Peyer's patch (tissue), 4 donors: Measurements from ENCODE around the gene GABRG3.

Source experiments
- POLR2A ChIP-seq, 2 donors: fragments of 450-650 bp; IDR thresholded peaks; one replicate each; pipeline ENCODE4 v1.5.1; 2017; ENCODE audit warnings: antibody characterized with exemption in 2 of 2, mild to moderate bottlenecking in 2 of 2, moderate library complexity in 2 of 2
- TF ChIP-seq, protein P1 (sequence below), 6 experiments: fragments of 450-650 bp in 4 of 6; fragments of 200-600 bp in 2 of 6; sonication (generic) in 1 of 6; IDR thresholded peaks; one replicate each; pipeline ENCODE4 v1.5.1; 2017 to 2019; ENCODE audit warnings: antibody characterized with exemption in 6 of 6, mild to moderate bottlenecking in 3 of 6, moderate library complexity in 1 of 6

DNA sequence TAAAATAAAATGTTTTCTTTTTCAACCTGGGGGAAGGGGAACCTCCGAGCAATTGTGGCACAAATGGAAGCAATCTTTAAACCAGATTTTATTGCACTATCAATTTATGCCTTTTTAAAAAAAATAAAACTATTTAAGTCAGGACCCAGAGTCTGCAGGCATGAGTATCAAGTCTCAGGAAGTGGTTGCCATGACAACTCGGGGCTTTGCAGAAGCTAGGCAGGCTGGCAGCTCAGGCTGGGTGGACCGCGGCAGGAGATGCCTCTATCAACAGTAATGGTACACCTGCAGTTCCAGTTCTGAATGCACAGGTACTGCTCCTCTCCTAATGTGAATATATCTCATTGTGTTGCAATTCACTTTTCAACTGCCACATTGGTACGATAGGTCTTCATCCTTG, 447.7 kb downstream of the GABRG3 start:
- TF ChIP-seq, protein P1, sequence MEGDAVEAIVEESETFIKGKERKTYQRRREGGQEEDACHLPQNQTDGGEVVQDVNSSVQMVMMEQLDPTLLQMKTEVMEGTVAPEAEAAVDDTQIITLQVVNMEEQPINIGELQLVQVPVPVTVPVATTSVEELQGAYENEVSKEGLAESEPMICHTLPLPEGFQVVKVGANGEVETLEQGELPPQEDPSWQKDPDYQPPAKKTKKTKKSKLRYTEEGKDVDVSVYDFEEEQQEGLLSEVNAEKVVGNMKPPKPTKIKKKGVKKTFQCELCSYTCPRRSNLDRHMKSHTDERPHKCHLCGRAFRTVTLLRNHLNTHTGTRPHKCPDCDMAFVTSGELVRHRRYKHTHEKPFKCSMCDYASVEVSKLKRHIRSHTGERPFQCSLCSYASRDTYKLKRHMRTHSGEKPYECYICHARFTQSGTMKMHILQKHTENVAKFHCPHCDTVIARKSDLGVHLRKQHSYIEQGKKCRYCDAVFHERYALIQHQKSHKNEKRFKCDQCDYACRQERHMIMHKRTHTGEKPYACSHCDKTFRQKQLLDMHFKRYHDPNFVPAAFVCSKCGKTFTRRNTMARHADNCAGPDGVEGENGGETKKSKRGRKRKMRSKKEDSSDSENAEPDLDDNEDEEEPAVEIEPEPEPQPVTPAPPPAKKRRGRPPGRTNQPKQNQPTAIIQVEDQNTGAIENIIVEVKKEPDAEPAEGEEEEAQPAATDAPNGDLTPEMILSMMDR (IDR thresholded peaks at IDR 0.05) = no peak
- TF ChIP-seq POLR2A (IDR thresholded peaks at IDR 0.05) = no peak
